M059J (cell line): ENCODE measurements around the gene HEATR5B. TPM values are rescaled to one million over a fixed set of nuclear protein-coding genes. Genes with fewer than 3 reads are reported as not detected.

Source experiments
- DNase-seq: peaks from one replicate; pipeline ENCODE4 v3.0.0-alpha.2; 2012; ENCODE audit warnings: low read depth
- total RNA-seq: library from RNA; depleted of rRNA; stranded (reverse); fragments of >200 nt; shearing (Covaris generic); gene quantifications from 2 replicates; pipeline ENCODE4 v1.2.3, GENCODE V29; 2014; rRNA removed

HEATR5B gene
- total RNA-seq, result 6.7 and 8.2 TPM in 2 replicates

- peak; percentile 95 for DNase-seq
Measured at GRCh38 chr2:37083873-37084794, at the start of gene HEATR5B, which contains the start of gene GPATCH11. HEATR5B (minus strand) TSS chr2:37084372; CDS start chr2:37083414, 958 bp downstream. GPATCH11 (plus strand) TSS chr2:37084518; CDS start chr2:37088382, 3,864 bp downstream.

- DNase-seq, result no peak
Measured at GRCh38 chr2:37132914-37133313, 48.7 kb upstream of the HEATR5B start.

- no peak for DNase-seq
Measured at GRCh38 chr2:37125416-37125815, 41.2 kb upstream of the HEATR5B start.

GRCh38 chr2:37119157-37119556 is 35.0 kb upstream of the HEATR5B start:
- DNase-seq, result no peak

- DNase-seq, result no peak
Measured at GRCh38 chr2:37117566-37117965, 33.4 kb upstream of the HEATR5B start.

GRCh38 chr2:37111958-37112357 is 27.8 kb upstream of the HEATR5B start:
- DNase-seq, result no peak

- no peak for DNase-seq
Measured at GRCh38 chr2:37110306-37111212, 26.4 kb upstream of the HEATR5B start.

GRCh38 chr2:37109523-37109922 is 25.4 kb upstream of the HEATR5B start:
- DNase-seq, result no peak

- DNase-seq, result no peak
Measured at GRCh38 chr2:37105150-37105549, 21.0 kb upstream of the HEATR5B start.

- peak; percentile 28 for DNase-seq
Measured at GRCh38 chr2:37104178-37104577, 20.0 kb upstream of the HEATR5B start.

- no peak for DNase-seq
Measured at GRCh38 chr2:37102588-37102987, 18.4 kb upstream of the HEATR5B start.

- no peak for DNase-seq
Measured at GRCh38 chr2:37100054-37100453, 15.9 kb upstream of the HEATR5B start.

- DNase-seq, result peak; percentile 32
Measured at GRCh38 chr2:37098416-37099118, 14.4 kb upstream of the HEATR5B start.

- DNase-seq, result no peak
Measured at GRCh38 chr2:37096568-37096967, 12.4 kb upstream of the HEATR5B start.

- DNase-seq, result no peak
Measured at GRCh38 chr2:37091873-37092272, 7.7 kb upstream of the HEATR5B start.

GRCh38 chr2:37090019-37090477 is 5.9 kb upstream of the HEATR5B start:
- DNase-seq, result no peak

GRCh38 chr2:37085731-37086147 is 1.6 kb upstream of the HEATR5B start:
- DNase-seq, result peak; percentile 92

- no peak for DNase-seq
Measured at GRCh38 chr2:37084797-37085196, 625 bp upstream of the HEATR5B start.

- no peak for DNase-seq
Measured at GRCh38 chr2:37080689-37081088, 3.5 kb downstream of the HEATR5B start.

- peak; percentile 15 for DNase-seq
Measured at GRCh38 chr2:37080266-37080665, 3.9 kb downstream of the HEATR5B start.

GRCh38 chr2:37070931-37071330 is 13.2 kb downstream of the HEATR5B start:
- no peak for DNase-seq
